ENCODE data around the gene ZNF503.

The ZNF503 gene

GRCh38 chr10:75352650-75353049 lies 48.9 kb downstream of the ZNF503 start:
- DNase-seq (ENCODE audit: low read depth): no peak

DNA sequence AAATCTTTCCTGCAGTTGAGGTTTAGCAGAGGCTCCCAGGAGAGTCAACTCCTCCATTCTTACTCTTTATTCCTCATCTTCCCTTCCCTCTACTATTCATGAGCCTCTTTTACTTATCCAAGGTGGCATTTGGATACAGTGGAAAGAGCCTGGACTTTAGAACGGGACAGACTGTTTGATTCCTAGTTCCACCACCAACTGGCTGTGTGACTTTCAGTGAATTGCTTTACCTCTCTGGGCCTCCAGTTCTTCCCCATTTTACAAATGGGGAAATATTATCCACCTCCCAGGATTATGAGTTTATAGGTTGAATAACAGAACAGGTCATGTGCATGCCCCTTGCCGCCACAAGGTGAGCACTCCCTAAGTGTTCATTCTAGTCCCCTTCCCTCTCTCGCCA lies 49.9 kb downstream of the ZNF503 start:
- DNase-seq (ENCODE audit: low read depth): no peak

DNA sequence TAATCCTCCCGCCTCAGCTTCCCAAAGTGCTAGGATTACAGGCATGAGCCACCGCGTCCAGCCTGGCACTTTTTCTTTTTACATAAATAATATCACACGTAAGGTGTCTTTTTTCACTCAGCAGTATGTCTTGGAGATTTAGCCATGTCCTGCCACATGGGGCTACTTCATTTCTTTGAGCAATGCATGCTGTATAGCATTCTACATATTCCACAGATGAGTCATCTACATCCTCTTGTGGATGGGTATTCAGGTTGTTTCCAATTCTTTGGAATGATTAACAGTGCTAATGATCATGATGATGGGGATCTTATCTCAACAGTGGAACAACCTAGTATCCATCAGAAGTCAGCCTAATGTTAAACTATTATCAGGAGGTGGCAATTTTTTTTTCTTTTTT lies 50.8 kb downstream of the ZNF503 start:
- DNase-seq (ENCODE audit: low read depth): no peak
